Activated CD4-positive, alpha-beta T cell treated with anti-CD3 and anti-CD28 coated beads, Interleukin-10, Interleukin-2, amounts not matched to agents 100 ng/mL and 50 ng/mL, durations not matched to agents 16 hours and 8 hours (primary cell): ENCODE data around the gene CD276.

Source experiments
- DNase-seq: peaks from one replicate; pipeline ENCODE4 v3.0.0-alpha.2; 2020

The CD276 gene

DNA sequence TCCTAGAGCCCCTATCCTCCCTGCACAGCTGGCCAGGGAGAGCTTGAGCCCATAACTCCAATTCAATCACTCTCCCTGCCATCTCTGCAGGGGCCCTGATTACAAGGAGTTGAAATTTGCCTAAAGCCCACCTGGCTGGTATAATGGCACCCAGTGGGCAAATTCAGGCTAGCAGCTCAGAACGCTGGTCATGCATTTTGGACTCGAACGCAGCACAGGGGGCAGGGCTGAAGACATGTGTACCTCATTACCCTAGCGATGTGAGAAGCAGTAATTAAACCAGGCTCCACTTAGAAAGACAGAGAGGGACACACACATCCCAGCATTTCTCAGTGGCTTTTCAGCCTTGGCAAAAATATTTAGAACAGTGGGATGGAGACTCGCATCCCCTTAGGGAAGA lies 65.8 kb downstream of the CD276 start:
- no peak for DNase-seq

DNA sequence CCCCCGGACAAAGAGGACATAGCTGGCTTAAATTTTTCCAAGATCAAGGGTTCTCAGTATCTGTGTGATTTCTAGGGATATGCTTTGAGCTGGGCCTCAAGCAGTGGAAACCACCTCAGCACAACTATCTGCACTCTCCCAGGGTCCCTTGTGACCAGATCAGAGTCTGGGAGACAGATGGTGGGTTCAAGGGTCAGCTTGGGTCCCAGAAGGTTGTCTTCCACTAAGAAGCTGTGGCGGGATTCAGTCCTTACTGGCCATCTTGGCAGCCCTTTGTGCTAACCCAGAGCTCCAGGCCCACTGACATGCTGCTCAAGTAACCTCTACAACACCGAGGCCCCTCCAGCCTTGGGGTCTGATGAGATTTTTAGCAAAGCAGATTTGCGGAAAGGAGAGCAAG lies 66.3 kb downstream of the CD276 start:
- DNase-seq = no peak

DNA sequence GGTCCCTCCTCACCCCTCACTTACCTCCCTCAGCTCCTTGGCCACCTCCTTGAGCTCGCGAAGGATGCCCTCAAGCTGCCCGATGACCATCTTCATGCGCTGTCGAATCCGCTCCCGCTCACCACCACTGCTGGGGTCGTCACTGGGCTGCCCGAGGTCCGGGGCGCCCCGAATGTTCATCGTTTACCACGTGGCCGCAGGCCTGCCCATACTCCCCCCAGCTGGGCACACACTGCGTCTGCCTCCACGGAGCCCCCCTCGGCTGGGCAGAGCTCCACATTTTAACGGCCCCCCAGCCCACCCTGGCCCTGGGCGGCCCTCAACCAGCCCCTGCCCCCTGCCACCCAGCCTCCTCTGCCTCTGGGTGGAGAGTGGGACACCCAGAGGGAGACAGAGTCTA lies 66.8 kb downstream of the CD276 start:
- DNase-seq = no peak

DNA sequence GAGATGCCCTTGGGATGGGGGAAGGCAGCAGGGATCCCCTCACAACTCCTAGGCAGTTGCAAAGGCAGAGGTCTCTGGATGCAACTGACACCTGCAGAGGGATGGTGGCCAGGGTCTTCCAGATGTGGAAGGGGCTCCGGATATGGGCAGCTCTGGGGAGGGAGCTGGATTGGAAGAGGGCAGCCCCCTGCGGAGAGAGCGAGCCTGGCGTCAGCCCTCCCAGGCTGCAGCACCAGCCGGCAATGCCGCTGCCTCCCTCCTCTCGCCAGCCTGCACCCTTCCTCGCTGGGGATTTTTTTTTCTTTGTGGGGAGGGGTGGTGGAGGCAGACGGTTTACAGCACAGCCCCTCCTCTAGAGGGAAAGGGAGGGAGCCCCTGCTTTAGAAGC lies 67.3 kb downstream of the CD276 start:
- DNase-seq = no peak

DNA sequence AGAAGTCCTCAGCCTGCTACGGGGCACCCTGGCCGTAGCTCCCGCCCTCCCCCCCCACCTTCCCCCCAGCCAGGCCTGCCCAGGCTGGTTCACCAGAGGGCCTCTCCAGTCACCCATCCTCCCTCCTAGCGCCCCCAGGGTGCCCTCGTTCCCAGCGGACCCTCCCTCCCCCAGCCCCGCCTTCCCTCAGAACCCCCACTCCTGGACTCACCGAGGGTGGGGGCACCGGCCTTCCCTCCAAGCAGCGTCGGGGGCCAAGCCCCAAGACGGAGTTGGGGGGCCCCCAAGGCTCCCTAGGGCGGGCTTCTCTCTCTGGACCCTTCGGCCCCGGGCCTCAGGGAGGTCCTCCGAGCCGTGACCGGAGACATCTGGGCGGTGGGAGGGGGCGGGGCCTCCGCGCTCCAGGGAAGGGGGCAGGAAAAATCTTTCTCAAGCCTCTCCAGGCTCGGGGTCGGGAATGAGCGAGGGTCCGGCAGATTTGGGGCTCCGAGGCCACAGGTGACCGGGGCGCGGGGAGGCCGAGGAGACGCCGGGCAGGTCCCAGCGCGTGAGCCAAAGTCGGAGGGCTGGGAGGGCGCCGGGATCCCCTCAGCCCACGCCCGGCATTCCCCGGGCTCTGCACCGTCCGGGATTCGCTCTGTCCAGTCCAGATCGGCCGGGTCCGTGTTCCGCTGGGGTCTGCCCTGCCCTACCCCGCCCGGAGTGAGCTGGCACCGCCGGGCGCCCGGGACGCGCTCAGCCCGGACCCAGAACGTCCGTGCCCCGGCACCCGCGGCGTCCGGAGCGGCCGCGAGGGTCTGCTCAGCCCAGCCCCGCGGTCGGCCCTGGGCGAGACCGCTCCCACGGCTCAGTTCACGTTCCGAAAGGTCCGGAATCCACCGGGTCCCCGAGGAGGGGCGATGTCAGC lies 68.0 kb downstream of the CD276 start:
- DNase-seq = no peak

DNA sequence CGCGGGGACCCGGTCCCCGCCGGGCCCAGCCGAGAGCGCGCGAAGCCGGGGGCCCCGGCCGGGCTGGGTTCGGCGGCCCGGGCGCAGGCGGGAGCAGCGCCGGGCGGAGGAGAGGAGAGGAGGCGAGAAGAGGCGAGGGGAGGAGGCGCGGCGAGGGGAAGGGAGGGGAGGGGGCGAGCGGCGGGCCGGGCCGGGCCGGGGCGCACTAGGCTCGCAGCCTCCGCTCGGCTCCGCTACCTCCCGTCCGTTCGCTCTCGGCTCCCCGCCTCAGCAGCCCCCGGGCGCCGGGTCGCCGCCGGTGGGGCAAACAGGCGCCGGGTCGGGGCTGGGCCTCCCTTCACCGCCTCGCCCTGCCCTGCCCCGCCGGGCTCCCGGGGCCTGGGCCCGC lies 68.6 kb downstream of the CD276 start:
- no peak for DNase-seq

DNA sequence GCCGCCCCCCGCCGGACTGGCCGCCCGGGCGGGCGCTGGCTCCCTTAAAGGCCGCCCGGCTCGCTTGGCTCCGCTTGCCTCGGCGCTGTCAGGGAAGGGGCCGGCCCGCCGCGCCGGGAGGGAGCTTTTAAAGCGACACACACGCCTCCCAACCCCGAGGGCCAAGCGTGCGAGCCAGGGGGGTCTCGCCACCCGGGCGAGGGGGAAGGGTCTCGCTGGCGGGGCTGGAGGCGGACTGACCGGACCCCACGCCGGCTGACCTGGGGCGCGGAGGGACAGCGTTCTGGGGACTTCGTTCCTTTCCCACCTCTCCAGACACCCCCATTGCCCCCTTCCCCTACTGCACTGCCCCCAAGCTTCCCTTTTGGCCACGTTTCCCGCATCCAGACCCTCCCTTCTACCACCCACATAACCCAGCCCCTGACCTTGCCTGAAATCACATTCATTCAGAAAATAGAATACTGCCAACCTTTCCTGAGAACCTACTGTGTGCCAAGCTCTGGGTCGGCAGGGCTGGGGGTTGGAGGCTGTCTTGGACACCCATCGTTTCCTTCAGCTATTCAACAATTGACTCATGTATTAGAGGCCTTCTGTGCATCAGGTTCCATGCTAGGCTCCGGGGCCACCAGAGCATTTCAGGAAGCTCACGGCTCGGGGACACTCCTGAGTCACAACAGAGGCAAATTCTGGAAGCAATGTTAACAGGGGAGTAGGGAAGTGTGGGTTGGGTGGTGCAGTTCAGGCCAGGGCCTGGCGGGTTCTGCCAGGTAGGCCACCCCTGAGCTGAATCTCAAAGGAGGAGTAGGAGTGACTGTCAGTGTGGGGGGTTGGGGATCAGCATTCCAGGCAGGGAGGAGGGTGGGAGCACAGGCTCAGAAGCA lies 69.3 kb downstream of the CD276 start, which contains the start of gene INSYN1:
Gene INSYN1 (minus strand): TSS at position 102 of the 881 bp plus-strand sequence. CDS start 2,221 bp downstream, outside the sequence.
- DNase-seq = no peak

DNA sequence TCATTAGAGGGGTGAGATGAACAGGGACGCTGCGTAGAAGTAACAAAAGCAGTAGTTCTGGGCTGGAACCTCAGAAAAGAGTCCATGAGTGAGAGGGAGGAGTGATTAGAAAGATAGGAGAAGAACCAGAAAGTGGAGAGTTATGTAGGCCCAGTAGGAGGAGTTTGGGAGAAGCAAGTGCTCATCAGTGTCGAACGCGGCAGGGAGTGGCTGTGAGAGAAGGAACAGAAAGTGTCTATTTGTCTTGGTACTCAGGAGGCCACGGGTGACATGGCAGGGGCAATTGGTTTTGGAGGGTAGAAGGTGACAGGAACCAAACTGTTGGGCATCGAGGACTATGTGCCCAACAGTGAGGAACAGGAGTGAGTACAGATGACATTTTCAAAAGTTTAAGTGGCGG lies 70.3 kb downstream of the CD276 start:
- no peak for DNase-seq

DNA sequence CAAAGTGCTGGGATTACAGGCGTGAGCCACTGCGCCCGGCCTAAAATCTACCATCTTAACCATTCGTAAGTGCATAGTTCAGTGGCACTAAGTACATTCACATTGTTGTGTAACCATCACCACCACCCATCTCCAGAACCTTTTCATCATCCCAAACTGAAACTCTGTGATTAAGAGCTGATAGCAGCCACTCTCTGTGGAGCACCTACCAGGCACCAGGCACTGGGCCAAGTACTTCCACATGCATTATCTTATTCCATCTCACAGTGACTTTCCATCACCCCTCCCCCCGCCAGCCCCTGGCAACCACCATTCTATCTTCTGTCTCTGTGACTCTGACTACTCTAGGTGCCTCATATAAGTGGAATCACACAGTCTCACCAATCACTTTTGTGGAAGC lies 71.3 kb downstream of the CD276 start:
- DNase-seq = no peak

DNA sequence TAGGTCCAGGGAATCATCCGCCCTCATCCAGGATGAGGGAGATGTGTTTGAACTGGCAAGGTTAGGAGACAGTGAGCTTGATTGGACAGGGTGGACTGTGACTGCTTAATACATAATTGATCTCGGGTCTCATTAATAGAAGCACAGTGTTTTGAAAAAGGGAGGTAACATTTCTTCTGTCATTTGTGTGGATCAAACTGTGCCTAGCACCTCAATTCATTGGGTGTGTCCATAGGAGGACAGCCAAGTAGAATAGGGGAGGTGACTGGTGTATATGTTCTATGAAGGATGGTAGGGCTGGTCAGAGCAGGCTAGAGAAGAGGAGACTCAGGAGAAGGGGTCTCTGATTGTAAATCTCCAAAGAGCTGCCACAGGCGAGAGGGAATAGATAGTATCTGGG lies 71.8 kb downstream of the CD276 start:
- DNase-seq = no peak

DNA sequence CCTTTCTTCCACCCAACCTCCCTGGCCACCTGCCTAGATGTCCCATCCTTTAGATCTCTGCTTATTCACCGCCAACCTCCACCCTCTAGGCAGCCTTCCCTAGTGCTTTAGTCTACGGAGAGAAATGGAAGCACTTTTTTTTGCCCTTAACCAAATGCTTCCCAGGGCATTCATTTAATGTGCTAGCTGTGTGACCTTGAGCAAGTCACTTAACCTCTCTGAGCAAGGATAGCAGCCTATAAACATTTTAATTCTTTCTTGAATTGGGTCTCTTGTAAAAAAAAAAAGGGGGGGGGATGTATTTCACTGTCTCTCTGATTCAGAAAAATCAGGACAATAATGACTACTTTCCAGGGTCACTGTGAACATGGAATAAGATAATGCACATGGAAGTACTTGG lies 72.2 kb downstream of the CD276 start:
- no peak for DNase-seq

DNA sequence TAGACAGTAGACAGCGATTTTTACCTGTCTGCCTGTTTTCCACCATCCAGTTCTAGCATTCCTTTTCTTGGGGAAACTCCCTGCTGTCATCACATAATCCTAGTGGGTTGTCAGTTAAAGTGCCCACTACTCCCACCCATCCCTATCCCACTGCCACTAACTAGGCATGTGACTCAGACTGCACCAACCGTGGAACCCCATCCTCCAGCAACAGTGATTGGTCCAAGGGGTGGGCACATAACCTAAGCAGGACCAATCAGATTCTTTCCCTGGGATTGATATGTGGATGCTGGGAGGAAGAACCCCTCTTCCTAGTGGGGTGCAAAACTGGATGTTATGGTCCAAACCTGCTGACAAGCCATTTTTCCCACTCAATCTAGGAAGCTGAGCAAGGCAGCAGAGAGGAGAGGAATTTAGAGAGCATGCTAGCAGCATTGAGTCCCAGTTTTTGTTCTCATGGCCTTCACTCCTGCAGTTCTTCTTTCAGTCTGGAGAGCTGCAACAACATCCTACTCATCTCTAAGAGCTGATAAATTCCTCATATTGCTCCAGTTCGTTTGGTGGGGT lies 72.8 kb downstream of the CD276 start:
- DNase-seq = no peak

DNA sequence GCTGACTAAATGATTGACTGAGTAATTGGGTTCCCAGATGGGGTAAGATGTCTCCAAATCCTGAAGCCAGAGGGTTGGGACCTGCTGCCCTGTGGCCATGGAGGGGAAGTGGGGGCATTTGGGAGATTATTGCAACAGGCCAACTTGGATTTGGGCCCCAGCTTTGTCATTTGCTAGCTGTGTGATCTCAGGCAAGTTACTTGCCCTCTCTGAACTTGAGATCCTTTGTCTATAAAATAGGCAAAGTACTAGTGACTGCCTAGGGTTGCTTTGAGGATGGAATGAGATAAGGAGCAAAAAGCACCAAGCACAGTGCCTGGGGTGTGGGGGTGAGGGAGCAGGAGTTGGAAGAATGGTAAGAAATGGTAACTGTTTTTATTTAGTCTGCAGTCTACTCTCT lies 73.4 kb downstream of the CD276 start:
- no peak for DNase-seq

DNA sequence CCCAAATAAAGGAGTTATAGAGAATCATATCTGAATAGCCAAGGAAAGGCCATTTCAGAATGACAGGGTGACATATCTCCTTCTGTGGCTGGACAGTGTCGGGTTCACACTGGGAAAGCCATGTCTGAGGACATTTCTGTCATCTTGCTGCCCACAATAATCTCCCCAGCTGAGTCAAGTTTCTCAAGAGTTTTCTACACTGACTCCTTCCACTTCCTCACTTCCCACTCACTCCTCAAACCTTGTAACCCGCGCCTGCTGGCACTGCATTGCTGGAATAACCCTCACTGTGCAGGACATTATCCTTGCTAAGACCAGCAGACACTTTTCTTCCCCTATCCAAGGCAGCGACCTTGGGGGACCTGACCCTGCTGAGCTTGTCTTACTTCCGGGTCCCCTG lies 74.3 kb downstream of the CD276 start:
- DNase-seq = no peak

DNA sequence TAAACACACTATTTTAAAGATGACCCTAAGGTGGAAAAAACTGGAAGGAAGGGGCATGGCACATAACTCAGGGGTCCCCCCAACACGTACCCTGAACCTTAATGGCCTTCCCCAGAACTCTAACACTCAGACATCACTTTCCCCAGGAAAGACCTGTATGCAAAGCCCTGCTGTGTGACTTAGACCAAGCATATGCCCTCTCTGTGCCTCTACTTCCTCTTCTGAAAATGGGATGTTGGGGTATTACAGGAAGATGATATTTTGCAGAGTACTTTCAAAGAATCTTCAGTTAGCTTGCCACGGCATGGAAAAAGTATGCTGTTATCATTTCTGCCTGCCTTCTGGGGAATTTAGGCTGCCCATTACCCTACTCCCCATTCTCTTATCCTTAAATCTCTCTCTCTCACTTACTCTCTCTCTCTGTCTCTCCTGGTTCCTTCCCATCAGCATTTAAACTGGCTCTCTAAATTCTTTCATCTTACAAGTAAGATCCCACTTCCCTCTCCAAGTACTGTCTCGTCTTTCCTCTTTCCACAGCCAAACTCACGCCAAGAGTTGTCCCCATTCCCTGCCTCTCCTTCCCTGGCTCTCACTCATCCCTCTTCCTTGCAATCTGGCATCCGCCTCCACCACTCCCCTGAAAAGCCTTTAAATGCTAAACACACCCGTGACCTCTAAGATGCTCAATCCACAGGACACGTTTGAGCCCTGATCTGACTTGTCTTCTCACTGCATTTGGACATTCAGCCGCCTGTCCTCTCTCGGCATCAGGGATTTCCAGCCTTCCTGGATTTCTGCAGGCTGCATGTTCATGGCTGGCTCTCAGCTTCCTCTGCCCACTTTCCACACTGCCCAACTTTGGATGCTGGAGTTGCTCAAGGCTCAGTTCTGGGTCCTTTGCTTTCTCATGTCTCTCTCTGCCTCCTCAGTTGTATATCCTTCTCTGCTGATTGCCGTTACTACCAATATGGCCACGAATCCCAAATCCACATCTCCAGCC lies 76.4 kb downstream of the CD276 start:
- DNase-seq = no peak

DNA sequence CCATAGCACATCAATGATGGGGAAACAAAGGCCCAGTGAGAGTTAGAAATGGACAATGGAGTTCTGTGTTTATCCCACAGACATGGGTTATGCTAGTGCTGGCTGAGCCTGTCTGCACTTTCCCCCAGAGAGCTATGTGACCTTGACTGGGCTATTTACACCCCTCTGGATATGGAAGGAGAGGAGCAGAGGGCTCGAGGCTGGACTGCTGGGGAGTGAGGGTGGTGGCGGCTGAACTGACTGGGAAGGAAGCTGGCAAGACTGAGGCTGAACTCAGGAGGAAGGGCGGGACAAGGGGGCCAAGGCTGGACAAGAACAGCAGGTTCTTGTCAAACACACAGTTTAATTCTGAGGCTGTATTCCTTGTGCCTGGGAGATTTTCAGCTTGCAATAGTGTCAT lies 79.7 kb downstream of the CD276 start:
- DNase-seq = no peak
